Measurements from ENCODE around the gene ATRIP. TPM values are rescaled to one million over a fixed set of nuclear protein-coding genes. Genes with fewer than 3 reads are reported as not detected.

Gene ATRIP
- total RNA-seq: 10 to 100 TPM in 1 of 6 donors, 1 to 10 TPM in 5; 5.1 to 10.5 (median 6.5) TPM

DNA sequence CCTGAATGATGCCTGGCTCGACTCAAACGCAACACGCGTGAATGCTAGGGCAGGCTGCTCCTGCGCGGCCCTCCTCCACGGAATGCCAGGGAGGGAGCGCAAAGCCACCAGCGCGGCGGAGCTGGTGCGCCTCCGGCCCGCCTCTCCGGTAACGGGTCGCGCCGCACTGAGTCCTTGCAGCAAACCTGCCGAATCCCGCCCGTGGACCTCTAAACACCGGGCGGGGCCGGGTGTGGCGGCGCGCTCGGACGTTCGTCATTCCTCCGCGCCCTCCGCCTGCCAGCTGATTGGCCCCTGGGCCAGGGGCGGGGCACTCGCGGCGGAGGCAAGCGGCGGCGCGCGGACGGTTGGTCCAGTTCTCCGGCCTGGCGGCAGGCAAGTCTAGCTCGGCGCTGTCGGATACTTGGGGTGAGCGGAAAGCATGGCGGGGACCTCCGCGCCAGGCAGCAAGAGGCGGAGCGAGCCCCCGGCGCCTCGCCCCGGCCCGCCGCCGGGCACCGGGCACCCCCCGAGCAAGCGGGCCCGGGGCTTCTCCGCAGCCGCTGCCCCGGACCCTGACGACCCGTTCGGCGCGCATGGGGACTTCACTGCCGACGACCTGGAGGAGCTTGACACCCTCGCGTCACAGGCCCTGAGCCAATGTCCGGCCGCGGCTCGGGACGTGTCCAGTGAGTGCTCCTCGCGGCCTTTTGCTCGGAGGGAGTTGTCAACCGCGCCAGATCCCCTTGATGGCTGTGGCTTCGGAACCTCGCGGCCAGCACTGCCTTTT, at the start of gene ATRIP:
TSS of gene ATRIP (plus strand) at position 313 of the 769 bp plus-strand sequence. CDS start at position 422, 109 bp downstream.
- TF ChIP-seq, protein P1, sequence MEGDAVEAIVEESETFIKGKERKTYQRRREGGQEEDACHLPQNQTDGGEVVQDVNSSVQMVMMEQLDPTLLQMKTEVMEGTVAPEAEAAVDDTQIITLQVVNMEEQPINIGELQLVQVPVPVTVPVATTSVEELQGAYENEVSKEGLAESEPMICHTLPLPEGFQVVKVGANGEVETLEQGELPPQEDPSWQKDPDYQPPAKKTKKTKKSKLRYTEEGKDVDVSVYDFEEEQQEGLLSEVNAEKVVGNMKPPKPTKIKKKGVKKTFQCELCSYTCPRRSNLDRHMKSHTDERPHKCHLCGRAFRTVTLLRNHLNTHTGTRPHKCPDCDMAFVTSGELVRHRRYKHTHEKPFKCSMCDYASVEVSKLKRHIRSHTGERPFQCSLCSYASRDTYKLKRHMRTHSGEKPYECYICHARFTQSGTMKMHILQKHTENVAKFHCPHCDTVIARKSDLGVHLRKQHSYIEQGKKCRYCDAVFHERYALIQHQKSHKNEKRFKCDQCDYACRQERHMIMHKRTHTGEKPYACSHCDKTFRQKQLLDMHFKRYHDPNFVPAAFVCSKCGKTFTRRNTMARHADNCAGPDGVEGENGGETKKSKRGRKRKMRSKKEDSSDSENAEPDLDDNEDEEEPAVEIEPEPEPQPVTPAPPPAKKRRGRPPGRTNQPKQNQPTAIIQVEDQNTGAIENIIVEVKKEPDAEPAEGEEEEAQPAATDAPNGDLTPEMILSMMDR (IDR thresholded peaks at IDR 0.05): peak in 4 of 6 experiments; percentile 22 to 37 (median 28)
- TF ChIP-seq POLR2AphosphoS5 (IDR thresholded peaks at IDR 0.05) (peak; percentile 87 to 96), POLR2A (IDR thresholded peaks at IDR 0.05) (peak in 3 of 4 donors; percentile 87 to 92 (median 91)), EP300 (IDR thresholded peaks at IDR 0.05) (peak in 1 of 4 donors; percentile 3)
- H3K9me3 ChIP-seq: no peaks in the 10 kb centered on the region
- H3K36me3 ChIP-seq: peaks cover 0 to 43% (median 17%) of the 10 kb centered on the region in 4 donors
- peak within 1 kb of the TSS; percentile 79 to 86 (median 85) for H3K4me3 ChIP-seq
- peaks cover 21 to 35% (median 22%) of the 10 kb centered on the region in 4 donors for H3K4me1 ChIP-seq
- WGBS, 2 donors: 1% methylated on average over 59 of the region's 91 CpGs; no CpG with 5 or more reads in 1 of the 2 donors
- H3K27me3 ChIP-seq: no peaks in the 10 kb centered on the region
- ATAC-seq (ENCODE audit: low FRiP score in 2 of 2) (peak; percentile 98 to 99), DNase-seq (peak; percentile 93 to 98)
- H3K27ac ChIP-seq: peak within 1 kb of the TSS; percentile 87 to 96 (median 94)

DNA sequence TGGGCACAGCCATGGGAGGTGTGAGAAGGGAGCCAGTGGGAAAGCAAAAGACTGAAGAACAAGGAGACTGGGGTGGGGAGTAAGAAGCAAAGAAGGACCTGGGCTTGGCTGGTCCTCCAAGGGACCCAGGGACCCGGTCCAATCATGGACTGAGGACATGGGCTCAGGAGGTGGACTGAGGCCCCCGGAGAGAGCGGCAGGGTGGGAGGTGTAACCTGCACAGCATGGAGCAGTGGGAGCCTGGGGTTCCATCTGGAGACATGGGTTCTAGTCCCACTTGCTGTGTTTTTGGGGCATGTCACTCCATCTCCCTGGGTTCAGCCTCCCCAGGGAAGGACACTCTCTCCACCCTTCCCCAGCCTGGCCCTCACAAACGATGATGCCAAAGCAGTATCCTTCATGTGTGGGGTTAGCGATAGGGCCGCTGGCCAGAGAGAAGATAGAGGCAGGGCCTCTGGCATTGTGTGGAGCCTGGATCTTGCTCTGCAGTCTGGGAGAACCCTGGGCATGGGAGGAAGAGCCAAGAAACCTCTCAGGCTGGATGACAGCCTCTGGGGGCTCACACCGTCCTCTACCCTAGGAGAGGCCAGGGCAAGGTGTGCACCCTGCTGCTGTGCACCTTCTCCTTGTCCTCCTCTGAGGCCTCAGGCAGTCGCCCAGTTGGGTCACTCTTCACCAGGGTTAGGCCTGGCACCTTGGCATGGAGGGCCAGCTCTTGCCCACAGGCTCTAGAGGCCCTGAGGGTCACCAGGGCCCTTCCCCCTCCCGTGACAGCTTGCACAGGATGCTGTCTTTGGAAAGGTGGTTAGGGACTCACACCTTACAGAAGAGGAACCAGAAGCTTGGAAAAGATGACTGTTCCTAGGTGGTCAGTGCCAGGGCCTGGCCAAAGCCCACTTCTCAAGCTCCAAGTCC, 48.5 kb upstream of the ATRIP start:
- WGBS, 2 donors: 69 to 83% methylated on average over 7 to 8 of the region's 9 CpGs
- Histone ChIP-seq H3K4me1 (no peaks in the 10 kb centered on the region), H3K27ac (no peak overlapping the region), H3K9me3 (no peaks in the 10 kb centered on the region), H3K36me3 (no peaks in the 10 kb centered on the region), H3K4me3 (no peak overlapping the region), H3K27me3 (no peaks in the 10 kb centered on the region)
- DNase-seq (no peak), ATAC-seq (ENCODE audit: low FRiP score in 2 of 2) (peak in 1 of 2 donors; percentile 38)
- no peak for TF ChIP-seq EP300 (IDR thresholded peaks at IDR 0.05)
- TF ChIP-seq POLR2A (IDR thresholded peaks at IDR 0.05): no peak
- no peak for TF ChIP-seq POLR2AphosphoS5 (IDR thresholded peaks at IDR 0.05)
- TF ChIP-seq, protein P1 (IDR thresholded peaks at IDR 0.05): no peak

DNA sequence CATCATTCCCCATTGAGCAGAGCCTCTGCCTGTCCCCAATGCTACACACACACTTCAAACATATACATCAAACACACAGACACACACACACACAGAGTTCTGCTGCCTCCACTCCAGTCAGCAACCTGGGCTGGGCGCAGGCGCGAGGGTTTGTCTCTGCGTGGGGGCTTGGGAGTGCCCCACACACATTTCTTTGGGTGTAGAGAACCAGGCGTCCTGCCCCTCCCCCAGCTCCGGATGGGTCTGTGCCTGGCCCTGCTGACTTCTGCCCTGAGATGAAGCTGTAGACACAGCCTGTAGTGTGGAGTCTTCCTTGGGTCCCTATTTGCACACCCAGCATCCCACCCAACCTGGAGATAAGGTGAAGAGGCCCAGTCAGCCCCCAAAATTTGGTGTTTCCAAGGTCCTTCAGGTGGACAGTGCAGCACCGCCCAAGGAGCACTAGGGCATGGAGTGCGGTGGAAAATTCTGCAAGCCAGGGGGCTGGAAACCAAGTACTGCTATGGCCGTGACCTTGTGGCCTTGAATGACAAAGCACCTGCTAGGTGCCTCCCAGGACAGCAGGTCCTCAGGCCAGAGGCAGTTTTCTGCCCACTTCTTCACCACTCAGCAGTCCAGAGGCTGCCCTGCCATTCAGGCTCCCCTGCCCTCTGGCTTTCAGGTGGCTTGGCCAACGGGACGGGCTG, 47.7 kb upstream of the ATRIP start:
- Histone ChIP-seq H3K36me3 (peaks cover 0 to 3% (median 1%) of the 10 kb centered on the region in 4 donors), H3K4me1 (no peaks in the 10 kb centered on the region), H3K4me3 (no peak overlapping the region), H3K27ac (no peak overlapping the region), H3K9me3 (no peaks in the 10 kb centered on the region), H3K27me3 (no peaks in the 10 kb centered on the region)
- TF ChIP-seq POLR2AphosphoS5 (IDR thresholded peaks at IDR 0.05): no peak
- TF ChIP-seq, protein P1 (IDR thresholded peaks at IDR 0.05): no peak
- TF ChIP-seq EP300 (IDR thresholded peaks at IDR 0.05): no peak
- no peak for TF ChIP-seq POLR2A (IDR thresholded peaks at IDR 0.05)
- ATAC-seq (ENCODE audit: low FRiP score in 2 of 2): no peak
- DNase-seq: peak in 1 of 2 donors; percentile 70
- WGBS, 2 donors: 37 to 52% methylated on average over 6 to 10 of the region's 11 CpGs

DNA sequence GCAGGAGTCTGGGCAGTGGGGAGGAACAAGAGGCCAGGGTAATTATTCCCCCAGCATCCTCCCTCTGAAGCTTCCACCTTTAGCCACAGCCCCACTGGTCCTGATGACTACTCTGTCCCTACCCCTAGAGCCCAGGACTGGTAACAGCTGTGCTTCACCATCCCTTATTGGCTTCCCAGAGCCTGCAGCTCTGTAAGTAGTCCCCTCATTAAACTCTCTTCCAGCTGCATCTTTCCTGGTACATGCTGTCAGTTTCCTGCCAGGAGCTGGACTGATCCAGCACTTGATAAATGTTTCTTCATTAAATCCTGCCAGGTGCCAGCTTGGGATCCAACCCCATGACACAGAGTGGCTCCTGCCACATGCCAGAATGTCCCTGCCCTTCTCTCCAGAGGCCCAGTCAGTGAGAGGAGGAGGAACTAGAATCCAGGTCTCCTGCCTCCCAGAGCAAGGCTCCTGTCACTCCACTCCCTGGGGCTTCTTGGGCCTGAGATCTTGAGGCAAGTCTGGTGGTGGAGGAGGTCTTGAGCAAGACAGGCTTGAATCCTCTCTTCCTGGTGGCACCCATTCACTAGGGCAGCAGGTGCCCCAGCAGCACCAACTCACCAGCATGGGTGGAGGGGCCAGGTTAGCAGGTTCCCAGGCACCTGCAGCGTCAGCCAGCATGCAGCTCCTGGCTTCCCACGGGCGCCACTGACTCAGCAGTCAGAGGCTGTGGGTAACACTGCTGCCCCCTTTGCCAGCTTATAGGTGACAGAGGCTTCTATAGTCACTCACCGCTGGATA, 47.0 kb upstream of the ATRIP start:
- no peaks in the 10 kb centered on the region for H3K27me3 ChIP-seq
- peak in 1 of 2 donors; percentile 38 for DNase-seq
- no peak for TF ChIP-seq POLR2AphosphoS5 (IDR thresholded peaks at IDR 0.05)
- no peak for TF ChIP-seq POLR2A (IDR thresholded peaks at IDR 0.05)
- TF ChIP-seq, protein P1 (IDR thresholded peaks at IDR 0.05): no peak
- TF ChIP-seq EP300 (IDR thresholded peaks at IDR 0.05): no peak
- no peak overlapping the region for H3K4me3 ChIP-seq
- peaks cover 0 to 11% (median 4%) of the 10 kb centered on the region in 4 donors for H3K36me3 ChIP-seq
- ATAC-seq (ENCODE audit: low FRiP score in 2 of 2): no peak
- no peaks in the 10 kb centered on the region for H3K4me1 ChIP-seq
- 53 to 63% methylated on average over 1 to 4 of the region's 4 CpGs for WGBS, 2 donors
- H3K9me3 ChIP-seq: no peaks in the 10 kb centered on the region
- no peak overlapping the region for H3K27ac ChIP-seq

All from upper lobe of left lung (tissue), 6 donors.